CD4-positive, alpha-beta T cell treated with Interleukin-17A for 1 hour (primary cell): ENCODE measurements around the gene FSTL5.
"Not testable (repeated sequence)": the region's sequence is repeated elsewhere in the genome, so short reads cannot be mapped to it uniquely, and the experiment has no call there.

Experiments
- DNase-seq: peaks from one replicate; pipeline ENCODE4 v3.0.0-alpha.2; 2020

The FSTL5 gene

GRCh38 chr4:162163892-162164759 is at the start of gene FSTL5:
FSTL5 (minus strand) TSS chr4:162164000; CDS start chr4:162111396, 52,604 bp downstream.
- DNase-seq: no peak

DNA sequence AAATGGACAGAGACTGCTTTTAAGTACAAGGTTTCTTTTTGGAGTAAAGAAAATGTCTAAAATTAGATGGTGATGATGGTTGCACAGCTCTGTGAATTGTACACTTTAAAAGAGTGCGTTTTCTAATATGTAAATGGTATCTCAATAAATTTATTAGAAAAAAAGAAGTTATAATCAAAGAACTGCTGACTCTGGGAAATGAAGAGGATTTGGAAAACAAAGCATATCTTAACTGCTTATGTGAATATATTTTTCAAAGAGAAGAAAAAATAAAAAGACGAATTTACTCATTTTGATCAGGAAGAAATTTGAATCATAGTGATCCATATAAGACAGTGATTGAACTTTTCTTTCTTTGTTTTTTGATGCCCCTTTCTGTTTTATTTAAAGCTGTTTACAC is 45.9 kb upstream of the FSTL5 start:
- no peak for DNase-seq

GRCh38 chr4:162203478-162203877 is 39.7 kb upstream of the FSTL5 start:
- DNase-seq: not testable (repeated sequence)

GRCh38 chr4:162201673-162202072 is 37.9 kb upstream of the FSTL5 start:
- DNase-seq: no peak

- no peak for DNase-seq
Observed at GRCh38 chr4:162170509-162170908, 6.7 kb upstream of the FSTL5 start.

DNA sequence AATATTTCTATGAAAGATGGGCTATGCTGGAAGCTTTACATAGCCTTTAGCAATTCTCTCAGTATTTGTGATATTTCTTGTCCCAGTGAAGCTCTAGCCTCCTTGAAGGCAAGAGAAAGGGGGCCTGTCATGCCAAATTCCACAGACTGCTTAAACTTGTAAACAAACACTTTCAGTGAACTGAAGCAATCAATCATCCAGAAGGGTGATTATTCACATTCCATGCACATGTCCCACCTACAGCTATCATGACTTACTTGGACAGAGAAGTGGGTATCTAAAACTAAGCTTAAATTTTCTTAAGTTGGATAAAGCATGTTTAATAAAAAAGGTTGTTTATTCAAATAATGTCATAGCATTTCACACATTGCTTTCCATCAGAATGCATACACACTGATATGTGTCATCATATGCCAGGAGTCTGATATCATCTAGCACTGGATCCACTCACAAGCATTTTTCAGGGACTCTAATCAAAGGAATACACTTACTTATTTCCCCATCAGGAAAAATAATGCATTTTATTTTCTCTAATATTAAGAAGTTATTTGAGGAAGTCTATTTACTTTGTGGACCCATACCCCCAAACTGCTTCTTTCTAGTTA is 1.2 kb upstream of the FSTL5 start:
- no peak for DNase-seq

DNA sequence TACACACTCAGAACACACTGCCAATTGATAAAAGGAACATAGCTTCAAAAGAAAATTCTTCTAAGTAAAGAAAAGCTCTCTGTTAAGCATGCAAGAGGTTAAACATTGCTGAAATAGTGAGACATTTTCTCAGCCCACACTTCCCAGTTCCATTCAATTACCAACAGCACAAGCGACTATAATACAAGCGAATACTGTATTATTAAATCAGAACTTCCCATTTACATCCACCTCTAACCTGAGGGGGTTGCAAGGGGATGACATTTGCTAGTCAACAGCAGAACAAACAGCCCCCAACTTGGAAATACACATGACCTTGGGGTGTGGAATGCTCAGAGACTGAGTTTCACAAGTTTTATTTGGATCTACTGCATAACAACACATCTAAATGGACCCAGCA is 1.1 kb downstream of the FSTL5 start:
- no peak for DNase-seq

DNA sequence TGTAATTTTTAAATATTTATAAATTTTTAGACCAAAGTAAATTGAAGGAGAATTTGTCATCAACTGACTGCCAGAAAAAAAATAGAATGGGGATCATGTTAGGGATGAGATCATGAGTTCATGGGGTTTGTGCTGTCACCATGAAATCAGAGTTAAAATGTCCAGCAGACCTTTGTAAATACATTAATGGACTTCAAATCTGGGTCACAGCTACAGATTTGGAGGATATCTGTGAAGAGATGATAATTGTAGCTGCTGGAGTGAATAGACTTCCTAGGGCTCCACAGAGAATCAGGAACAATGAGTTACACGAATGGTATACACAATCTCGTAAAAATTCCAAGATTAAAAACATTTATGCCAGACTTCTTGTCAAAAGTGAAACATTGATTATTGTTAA is 6.6 kb downstream of the FSTL5 start:
- no peak for DNase-seq

- DNase-seq: no peak
Observed at GRCh38 chr4:162154862-162155540, 8.8 kb downstream of the FSTL5 start.

- no peak for DNase-seq
Observed at GRCh38 chr4:162151850-162152249, 11.9 kb downstream of the FSTL5 start.

GRCh38 chr4:162151386-162151785 is 12.4 kb downstream of the FSTL5 start:
- no peak for DNase-seq

- DNase-seq: no peak
Observed at GRCh38 chr4:162149644-162150043, 14.2 kb downstream of the FSTL5 start.

- DNase-seq: no peak
Observed at GRCh38 chr4:162140051-162140683, 23.6 kb downstream of the FSTL5 start.

- no peak for DNase-seq
Observed at GRCh38 chr4:162139412-162139811, 24.4 kb downstream of the FSTL5 start.

- no peak for DNase-seq
Observed at GRCh38 chr4:162131256-162131655, 32.5 kb downstream of the FSTL5 start.

GRCh38 chr4:162126729-162127128 is 37.1 kb downstream of the FSTL5 start:
- DNase-seq: no peak

DNA sequence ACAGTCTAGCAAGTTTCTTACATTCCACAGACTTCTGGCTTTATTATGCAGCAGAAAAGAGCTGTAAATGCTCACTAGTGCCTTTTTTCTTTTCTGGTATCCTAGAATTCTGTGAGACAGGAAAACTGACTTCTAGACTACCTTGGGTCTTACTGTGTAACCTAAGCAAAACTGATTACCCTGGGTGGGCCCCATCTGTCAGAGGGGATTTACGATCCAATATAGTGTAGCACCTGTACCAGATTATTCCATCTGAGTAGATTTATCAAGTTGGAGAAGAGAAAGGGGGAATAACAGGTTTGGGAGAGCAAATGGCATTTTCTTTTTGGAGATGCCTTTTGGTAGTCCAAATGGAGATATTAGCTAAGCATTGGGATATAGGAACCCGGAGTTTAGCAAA is 46.7 kb downstream of the FSTL5 start:
- no peak for DNase-seq

DNA sequence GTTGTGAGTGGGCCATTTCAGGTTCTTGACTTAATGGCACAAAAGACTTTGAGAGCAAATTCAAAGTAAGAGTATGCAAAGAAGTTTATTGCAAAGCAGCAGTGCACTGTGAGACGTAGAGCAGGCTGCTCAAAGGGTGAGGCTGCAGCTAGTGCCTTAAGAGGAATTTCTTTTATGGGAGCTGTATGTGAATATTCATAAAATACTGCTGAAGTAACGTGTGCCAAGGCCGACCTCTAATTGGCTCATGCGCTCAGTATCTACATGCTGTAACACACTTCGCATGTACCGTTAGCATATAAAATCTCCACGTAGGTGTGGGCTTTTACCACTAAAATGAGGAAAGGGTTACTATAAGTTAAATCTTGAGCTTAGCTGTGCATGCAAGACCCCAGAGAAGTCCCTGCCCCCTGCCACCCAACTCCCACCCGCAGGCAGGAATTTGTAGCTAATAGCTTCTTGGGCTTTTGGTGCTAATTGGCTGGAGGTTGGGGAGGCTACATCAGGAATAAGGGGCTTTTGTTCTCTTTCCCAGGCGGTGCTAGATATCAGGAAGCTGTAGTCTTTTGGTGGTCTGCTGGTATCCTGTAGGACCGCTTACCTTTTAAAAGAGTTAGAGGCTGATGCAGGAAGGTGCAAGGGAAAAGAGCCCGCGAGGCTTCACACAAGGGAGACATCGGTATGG is 47.6 kb downstream of the FSTL5 start:
- no peak for DNase-seq

GRCh38 chr4:162115333-162115732 is 48.5 kb downstream of the FSTL5 start:
- DNase-seq: no peak

DNA sequence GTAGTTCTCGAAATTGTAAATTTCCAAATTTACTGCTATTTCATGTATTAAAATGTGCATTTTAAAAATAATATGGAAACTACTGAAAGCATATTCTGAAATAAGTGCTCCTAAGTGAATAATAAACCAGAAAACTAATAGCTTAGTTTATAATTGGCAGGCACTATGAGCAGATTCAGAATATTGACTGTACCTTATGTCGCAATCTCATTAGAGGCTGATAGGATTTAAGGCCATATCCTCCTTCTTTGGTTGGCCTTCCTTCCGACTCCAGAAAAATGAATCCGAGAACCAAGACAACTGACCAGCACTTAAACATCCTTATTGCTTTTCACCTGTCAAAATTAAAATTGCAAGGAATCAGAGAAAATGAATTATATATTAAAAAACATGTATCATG is 52.7 kb downstream of the FSTL5 start:
- no peak for DNase-seq

- DNase-seq: no peak
Observed at GRCh38 chr4:162104459-162105124, 59.2 kb downstream of the FSTL5 start.

- DNase-seq: not testable (repeated sequence)
Observed at GRCh38 chr4:162103908-162104307, 59.9 kb downstream of the FSTL5 start.
